Ovary (tissue), 3 donors: ENCODE measurements around the gene CEP104.
"Not testable (repeated sequence)": the region's sequence is repeated elsewhere in the genome, so short reads cannot be mapped to it uniquely, and the experiment has no call there.

ENCODE experiments used
- CTCF ChIP-seq, 3 donors: fragments of 450-650 bp in 2 of 3; fragments of 200-600 bp in 1 of 3; IDR thresholded peaks; one replicate each; pipeline versions ENCODE4 v1.5.1 to v1.8.0; 2016 to 2022; ENCODE audit warnings: antibody characterized with exemption in 3 of 3, mild to moderate bottlenecking in 1 of 3
- POLR2A ChIP-seq: fragments of 450-650 bp; IDR thresholded peaks from one replicate; pipeline ENCODE4 v1.6.1; 2017; ENCODE audit warnings: antibody characterized with exemption, mild to moderate bottlenecking, moderate library complexity
- donor health status: DM: no; HTN: no; CAD: no.

GRCh38 chr1:3810149-3810761 lies 46.8 kb downstream of the CEP104 start:
- not testable (repeated sequence) for TF ChIP-seq CTCF (IDR thresholded peaks at IDR 0.05); POLR2A
